ENCODE measurements around the gene HHIP.

The HHIP gene

DNA sequence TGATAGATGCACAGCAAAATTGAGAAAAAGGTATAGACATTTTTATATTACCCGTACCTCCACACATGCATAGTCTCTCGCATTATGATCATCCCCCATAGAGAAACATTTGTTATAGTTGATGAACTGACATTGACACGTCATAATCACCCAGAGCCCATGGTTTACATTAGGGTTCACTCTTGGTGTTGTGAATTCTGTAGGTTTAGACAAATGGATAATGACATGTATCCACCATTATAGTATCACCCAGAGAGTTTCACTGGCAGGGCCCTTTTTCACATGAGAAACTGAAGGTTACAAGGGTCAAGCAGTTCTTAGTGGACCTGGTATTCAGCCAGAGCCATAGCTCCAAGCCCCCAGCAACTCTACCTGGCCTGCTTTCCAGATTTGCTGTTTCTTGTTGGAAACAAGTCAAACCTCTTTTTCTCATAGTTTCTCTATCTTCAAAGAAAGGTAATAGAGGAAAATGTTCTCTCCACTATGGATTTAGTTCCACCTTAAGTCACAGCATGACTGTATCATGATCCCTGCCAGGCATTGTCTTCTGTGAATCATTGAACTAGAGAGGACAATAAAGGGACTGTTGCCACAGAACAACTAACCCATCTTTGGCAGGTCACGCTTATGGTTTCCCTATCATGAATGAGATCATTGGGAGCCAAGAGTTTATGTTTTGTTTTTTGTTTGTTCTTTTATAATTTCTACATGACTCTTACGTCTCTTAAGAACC lies 64.0 kb downstream of the HHIP start:
- DNase-seq, result no peak

DNA sequence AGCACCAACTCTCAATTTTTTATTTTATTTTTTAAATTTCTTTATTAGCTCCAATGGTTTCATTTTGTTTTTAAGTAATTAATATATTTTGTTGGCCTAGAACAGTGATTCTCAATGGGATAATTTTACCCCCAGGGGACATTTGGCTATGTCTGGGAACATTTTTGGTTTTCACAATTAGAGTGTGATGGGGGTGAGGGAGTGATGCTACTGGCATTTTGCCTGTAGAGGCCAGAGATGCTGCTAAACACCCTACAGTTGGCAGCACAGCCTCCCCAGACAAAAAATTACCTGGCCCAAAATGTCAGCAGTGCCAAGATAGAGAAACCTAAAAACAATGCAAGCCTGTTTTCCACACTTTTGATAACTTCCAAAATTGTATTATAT lies 64.6 kb downstream of the HHIP start:
- DNase-seq, result no peak

DNA sequence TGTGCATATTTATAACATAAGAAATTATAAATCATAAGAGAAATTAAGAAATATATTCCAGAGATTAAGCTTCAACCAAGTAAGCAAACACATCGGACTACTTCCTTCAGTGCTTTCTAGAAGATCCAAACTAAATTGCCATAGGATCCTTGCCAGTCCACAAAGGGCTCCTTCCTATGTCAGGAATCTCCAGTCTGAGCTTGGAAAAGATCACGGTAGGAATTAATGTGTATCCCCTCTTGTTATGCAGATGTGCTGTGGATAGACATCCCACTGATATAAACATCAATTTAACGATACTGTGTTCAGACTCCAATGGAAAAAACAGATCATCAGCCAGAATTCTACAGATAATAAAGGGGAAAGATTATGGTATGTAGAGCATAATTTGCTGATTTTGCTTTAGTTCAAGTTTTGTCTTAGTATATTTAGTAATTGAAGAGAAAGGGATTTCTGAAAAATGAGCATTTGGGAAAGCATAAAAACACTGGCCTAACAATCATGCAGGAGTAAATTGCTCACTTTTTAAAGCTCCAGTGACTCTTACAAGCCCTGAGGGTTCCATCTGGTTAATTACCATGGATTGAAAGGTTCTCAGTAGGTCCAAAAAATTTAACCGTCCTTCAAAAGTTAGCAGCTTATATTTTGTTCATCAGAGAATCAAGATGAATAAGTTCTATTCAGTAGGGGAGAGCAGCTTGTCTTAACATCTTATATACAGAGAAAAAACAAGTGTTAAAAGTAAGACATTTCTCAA lies 65.9 kb downstream of the HHIP start:
- DNase-seq, result no peak

DNA sequence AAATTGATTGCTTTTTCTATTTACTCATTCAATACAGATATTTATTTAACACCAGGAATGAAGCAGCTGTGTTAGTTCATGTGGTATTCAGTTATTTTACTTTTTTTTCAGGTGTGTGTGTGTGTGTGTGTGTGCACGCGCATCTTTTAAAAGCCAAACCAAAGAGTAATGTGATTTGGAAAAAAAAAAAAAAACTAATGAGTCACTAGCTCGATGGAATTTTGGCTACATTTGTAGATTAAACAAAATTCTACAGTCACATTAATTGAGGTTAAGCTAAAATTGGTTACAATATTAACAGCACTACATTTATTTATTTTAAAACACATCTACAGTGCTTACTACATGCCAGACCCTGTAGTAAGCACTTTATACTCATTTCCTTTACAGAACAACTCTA lies 66.8 kb downstream of the HHIP start:
- DNase-seq, result no peak

DNA sequence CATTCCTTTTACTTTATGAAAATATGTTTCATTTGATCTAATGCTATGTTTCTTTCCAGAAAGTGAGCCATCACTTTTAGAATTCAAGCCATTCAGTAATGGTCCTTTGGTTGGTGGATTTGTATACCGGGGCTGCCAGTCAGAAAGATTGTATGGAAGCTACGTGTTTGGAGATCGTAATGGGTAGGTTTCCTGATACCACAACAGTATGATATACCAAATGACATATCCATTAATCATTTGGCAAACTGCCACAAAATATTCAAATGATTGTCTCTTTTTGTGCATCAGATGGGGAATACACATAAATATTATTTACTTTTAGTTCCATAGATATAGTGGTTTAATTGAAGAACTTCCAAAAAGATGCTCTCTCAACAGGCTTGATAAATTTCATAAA lies 68.2 kb downstream of the HHIP start:
- DNase-seq, result no peak

DNA sequence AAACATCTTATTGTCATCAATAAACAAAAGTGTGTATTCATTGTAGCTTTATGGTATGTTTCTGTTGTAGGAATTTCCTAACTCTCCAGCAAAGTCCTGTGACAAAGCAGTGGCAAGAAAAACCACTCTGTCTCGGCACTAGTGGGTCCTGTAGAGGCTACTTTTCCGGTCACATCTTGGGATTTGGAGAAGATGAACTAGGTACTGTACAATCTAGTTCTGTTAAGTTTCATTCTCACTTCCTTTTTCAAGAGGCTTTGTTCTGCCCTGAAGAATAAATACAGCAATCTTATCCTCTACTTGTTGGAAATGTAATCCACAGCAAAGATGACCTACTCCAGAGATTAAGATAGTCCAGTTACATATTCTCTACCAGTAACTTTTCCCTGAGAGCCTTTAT lies 69.3 kb downstream of the HHIP start:
- no peak for DNase-seq

DNA sequence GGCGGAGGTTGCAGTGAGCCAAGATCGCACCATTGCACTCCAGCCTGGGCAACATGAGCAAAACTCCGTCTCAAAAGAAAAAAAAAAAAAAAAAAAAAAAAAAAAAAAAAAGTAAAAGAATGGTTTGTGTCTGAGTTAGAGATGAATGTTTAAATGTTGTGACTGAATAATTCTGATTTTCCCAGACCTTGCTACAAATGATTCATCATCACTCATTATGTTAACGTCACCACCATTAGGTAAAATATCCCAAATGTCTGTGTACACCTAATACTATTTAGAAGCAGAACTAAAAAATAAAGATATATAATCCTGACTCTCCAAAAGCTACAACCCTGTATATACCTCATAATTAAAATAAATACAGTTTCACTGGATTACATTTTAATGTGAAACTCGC lies 70.8 kb downstream of the HHIP start:
- no peak for DNase-seq

DNA sequence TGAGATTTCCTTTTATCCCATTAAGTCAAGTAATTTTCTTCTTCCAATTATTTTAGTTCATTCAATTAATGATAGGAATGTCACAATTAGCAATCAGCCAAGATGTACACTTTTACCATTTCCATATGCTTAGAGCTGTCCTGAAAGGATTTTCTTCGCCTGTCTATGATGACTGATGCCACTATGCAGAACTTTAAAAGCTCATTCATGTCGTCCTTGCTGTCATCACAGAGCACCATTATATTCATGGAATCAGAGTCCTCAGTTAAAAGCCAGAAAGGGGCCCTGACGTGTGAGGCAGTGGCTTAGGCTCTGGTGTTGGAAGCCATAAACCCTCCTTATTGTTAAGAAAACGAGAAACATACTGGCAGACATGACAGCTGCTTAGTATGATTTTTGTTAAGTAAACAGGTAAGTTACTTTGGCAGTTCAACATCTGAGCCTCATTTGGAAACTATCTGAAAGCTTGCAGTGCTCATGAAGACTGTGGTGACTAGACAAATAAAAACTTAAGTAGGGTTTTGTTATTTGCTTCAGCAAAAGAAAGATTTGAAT lies 73.1 kb downstream of the HHIP start:
- no peak for DNase-seq

DNA sequence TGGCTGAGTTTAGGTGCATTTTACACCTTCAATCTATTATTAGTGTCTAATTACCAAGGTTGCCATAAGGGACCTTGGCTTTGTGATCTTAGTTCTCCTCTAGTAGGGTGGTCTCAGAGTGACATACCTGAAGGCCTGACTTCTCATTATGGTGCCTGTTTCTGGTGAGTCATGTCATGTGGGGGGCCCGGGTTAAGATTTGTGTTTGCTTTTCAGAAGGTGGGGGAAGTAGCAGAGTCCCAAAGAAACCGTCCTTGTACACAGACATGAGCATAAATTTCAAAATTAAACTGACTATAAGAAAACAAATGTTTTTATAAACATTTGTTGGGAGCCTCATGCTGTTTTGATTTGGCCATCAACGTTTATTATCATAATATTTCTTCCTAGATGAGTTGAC lies 74.5 kb downstream of the HHIP start:
- no peak for DNase-seq

DNA sequence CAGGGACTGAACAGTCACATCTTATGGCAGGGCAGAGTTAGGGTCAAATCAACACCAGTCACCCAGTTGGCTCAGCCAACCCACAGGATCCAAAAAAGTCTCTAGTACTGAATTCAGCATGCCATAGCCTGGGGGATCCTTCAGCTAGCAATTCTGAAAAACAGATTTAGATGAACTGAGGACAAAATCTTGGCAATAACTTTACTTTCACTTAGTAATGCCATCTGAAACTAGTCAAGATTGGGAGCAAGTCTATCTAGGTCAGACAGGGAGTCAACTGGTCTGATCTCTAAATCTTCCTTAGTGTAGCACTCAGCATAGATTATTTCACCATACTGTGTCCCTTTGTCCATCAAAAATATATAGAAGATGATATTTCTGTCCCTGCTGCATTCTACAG lies 76.0 kb downstream of the HHIP start:
- DNase-seq, result no peak

DNA sequence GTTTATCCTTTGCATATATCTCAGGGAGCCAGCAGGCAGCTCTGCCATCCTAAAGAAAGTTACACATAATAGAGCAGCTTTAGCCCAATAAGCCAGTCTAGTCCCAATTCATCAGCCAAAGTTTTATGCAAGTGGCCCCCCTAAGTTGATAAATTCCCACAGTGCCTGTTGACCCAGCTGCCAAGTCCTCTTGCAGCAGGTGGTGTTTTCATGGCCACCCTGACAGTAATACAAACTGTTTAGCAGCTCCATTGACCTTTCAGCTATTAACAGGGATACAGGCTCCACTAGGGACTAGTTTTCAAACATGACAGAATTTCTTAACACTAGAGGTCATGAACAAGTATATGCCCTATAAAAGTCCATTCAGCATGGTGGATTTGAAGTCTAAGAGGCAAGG lies 77.5 kb downstream of the HHIP start:
- DNase-seq, result no peak

DNA sequence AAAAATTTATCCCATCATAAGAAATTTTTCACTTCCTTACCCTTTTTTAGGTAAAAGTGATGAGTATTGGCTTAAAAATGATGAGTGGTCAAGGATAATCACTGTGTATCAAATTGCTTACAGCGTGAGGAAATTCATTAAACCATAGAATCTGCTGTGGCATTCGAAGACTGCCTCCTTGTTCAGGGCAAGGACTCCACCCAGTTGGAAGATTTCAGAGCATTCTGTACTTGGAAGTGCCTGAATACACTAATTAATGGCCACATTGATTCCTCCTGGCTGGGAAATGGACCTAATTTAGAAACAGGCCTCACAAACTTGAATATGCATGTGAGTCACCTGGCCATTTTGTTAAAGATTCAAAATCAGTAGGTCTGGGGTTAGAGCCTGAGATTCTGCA lies 83.2 kb downstream of the HHIP start:
- DNase-seq, result no peak

DNA sequence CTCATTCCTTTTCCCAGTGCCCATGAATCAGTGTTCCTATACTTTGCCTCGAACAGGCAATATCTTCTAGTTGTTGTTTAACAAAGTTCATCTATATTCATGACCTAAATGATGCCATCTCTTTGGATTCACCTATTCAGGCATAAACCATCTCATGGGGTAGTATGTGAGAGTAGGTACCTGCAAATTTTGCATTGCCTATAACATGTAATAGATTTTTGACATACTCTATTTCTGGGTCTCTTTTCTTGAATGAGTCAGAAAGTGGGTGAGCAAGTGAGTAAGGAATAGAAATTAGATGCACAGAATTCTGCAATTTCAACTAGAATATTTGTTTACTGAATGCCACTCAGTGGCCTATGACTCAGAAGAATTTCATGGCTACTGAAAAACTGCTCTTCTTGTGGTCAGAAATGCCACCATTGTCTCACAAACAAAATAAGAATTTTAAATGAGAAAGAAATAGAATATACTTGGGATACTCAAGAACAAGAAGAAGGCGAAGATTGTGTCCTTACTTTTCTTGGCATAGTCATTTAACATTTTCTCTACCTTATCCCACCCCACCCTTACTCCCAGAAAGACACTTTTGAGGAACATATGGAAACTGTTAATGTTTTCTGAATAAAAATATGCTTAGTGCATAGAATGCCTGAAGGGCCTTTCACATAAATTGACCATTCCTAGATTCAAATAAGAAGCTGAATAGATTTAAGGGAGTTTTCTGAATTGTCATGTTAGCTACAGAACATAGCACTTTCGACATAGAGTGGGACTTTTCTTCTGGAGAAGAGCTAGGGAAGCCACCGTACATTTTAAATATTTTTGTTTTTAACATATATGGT lies 86.8 kb downstream of the HHIP start:
- DNase-seq, result no peak

DNA sequence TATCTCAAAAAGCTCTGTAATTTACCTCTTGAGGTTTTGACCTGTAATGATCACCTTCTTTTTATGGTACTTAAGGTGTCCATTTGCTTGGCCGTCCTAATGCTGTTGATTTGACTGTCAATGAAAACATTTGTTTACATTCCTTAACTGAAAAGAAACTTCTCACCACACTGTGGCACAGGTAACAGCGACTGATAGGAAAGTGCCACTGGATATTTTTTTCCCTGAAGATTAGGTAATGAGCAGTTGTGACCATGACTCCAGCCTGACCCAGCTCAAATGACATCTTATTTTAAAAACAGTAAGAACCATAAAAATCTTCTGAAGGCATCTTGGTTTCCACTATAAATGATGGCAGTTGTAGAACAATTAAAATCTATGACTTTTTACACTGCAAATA lies 87.6 kb downstream of the HHIP start:
- no peak for DNase-seq

DNA sequence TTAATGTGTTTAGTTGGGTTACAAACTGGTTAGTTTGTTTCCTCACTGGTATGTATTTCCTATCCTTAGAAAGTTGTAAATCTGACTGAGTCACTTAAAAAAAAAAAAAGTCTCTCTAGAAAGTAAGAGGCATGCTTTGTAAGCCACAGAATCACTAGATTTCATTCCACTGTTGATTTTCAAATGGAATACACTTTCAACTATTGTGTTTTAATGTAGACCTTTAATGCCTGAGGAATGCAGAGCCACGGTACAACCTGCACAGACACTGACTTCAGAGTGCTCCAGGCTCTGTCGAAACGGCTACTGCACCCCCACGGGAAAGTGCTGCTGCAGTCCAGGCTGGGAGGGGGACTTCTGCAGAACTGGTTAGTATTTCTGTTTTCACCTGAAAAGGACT lies 88.6 kb downstream of the HHIP start:
- DNase-seq, result no peak

DNA sequence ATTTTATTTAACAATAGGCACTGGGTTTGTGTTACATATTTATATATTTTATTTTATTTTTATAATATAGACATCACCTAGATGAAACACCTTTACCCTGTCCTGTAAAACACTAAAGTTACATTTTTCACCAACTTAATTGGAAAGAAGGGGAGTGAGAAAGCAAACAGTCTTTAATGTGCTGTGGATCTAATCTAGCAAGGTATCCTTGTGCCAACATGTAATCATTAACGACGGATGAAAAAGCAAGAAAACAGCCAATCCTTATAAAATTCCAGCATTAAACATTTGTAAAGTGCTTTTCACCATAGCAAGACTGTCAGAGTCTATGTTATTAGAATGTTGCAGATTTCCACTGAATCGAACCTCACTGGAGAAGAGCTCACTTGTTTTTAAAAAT lies 92.7 kb downstream of the HHIP start:
- no peak for DNase-seq

DNA sequence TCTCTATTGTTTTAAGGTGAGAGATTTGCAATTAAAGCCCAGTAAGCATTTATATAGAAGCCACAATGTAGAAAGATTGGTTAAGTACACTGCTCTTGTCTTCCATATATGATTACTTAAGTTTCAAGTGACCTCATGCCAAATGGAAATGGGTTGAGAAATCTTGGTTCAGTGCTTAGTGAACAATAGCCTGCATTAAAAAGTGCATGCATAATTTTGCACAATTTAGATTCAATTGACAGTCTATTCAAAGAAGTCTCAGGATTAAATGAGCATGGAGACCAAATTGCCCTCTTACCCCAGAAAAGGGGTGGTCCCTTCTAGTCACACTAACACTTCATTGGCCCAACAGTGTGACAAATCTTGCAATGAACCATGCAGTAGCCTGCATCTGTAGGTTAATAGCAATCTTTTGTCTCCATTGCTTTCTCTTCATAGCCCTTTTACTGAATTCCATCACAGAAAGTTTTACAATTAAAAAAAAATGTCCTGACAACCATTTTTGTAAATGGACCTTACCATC lies 93.6 kb downstream of the HHIP start:
- no peak for DNase-seq

DNA sequence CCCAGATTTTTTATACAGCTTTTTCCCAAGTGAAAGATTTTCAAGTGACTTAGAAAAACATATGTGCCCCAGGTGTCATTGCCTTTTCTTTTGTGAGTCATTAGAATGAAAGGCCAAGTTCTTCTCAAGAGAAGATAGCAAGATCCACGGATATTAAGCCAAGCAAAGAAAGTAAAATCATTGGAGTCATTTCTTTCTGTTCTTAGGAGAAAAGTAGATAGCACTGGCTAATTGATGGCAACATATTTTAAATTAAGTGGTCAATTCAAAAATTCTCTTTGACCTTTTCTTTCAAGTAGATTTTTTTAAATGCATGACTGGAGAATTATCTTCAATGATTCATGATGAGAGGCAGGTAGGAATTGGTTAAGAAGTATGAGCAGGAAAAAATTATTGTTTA lies 94.4 kb downstream of the HHIP start:
- DNase-seq, result no peak

DNA sequence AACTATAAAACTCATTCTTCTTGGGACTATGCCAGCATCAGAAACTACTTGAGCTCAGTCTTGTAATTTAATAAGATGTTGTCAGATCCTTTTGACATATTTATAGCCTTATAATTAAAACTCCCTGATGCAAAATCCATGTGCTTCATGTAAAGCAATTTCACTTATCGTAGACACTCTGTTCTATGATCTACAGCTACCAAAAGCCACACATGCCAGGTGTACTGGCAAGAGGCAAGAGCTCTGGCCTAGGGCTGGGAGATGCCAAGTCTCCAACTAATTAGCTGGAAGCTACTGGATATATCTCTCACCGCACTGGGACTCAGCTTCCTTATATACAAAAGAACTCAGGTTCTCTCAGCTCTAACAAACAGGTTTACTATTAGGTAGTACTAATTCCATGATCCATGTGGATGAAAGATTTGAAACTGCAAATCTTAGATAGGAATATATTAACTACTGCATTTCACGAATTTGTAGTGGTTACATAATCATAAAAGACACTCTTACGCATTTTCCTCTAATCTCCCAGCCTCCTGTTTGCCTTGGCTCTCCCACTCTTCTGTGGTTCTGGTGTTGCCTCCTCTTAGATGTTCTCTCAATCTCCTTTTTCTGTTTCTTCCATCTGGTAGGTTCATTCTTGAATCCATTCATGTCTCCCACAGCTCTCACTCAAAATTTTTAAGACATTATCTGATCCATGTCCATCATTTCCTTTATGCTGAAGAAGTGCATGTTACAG lies 103.0 kb downstream of the HHIP start:
- DNase-seq, result no peak

DNA sequence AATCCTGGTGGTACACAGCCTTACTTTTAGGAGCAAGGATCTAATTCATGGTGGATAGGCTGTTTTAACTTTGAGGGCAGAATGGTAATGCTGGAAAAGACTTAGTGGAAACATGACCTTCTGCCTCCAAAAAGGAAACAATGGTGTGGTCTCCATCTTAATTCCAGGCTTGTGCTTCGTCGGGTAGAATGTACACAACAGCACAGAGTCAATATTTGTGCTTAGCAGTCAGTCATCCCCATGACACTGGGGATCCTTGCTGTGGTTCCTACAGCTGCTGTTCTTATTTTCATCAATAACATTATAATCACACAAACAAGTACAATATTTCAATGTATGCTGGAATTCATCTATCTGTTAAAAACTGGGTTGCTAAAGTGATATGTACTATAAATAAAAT lies 104.4 kb downstream of the HHIP start:
- DNase-seq, result no peak

DNA sequence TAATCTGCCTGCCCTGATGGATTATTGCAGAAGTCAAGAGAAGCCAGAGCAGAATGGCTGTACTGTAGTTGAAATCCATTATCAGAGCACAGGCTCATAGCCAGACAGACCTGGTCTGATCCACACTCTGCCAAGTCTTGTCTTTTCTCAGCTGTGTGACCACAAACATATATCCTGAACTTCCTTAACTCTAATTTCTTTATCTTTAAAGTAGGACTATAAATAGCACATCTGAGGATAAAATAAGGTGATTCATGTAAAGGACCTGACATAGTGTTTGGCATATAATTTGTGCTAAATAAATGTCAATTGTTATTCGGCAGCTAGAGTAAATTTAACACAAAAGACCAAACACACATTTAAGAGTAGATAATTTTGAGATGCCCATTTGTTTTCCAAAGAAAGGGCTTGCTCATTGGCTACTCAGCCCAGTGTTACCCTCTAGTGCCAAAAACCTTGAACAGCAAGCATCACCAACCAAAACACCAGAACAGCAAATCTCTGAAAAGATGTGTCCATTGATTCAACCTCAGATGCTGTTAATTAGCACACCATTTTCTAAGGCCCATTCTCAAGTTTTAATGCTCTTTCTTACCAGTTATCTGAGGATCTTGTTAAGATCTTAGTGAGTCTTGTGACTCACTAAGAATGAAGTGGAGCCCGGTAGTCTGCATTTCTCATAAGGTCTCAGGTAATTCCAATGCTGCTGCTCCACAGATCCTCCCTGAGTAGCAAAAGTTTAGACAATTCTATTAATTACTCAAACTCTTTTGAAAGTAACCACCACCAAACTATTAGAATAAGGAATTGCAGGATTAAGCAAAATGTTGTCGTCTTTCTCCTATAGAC lies 108.8 kb downstream of the HHIP start:
- DNase-seq, result peak; percentile 5

DNA sequence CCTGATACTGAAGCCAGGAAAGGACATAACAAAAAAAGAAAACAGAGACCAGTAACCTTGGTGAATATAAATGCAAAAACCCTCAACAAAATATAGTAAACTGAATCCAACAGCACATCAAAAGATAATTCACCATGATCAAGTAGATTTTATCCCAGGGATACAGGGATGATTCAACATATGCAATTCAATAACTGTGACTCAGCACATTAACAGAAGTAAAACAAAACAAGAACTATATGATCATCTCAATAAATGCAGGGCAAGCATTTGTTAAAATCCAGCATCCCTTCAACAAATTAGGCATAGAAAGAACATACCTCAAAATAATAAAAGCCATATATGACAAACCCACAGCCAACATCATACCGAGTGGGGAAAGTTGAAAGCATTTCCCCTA lies 112.0 kb downstream of the HHIP start:
- DNase-seq, result no peak
